A549 (cell line): ENCODE data around the gene AFAP1. TPM values are rescaled to one million over a fixed set of nuclear protein-coding genes. Genes with fewer than 3 reads are reported as not detected.

Source experiments
- ATAC-seq, 2 experiments: fragments of 200-7000 bp in 1 of 2; fragments of >200 bp in 1 of 2; cut with Nextera tagmentation in 1 of 2; cut with Tn5 transposase in 1 of 2; 3 replicates each; pipeline versions ENCODE4 v1.8.0 to v1.9.1; 2018 to 2020; ENCODE audit warnings: mild to moderate bottlenecking in 1 of 2, moderate library complexity in 1 of 2
- CTCF ChIA-PET: fragments of 300-600 bp; sonication (Branson Sonifier 250); formaldehyde crosslinking; extraction: SDS; loops from one replicate; lab custom pipeline; 2021; ENCODE audit warnings: antibody characterized with exemption, inconsistent platforms; lab: Yijun Ruan, JAX
- POLR2A ChIA-PET: fragments of 350-600 bp; formaldehyde crosslinking; extraction: SDS; loops from one replicate; lab custom pipeline; 2021; ENCODE audit warnings: antibody characterized with exemption, inconsistent platforms; lab: Yijun Ruan, JAX
- DNase-seq, 2 experiments: peaks; one replicate each; pipeline versions ENCODE4 v3.0.0 to v3.0.0-alpha.2; 2011 to 2016; ENCODE audit warnings: low read depth in 1 of 2, low spot score in 1 of 2
- FAIRE-seq: peaks from 2 replicates; lab custom pipeline; 2011; peaks lifted over from hg19 to GRCh38; lab: Jason Lieb, UNC
- H3K27ac ChIP-seq, 2 experiments: fragments of >200 bp; sonication (Bioruptor Twin); formaldehyde crosslinking; 3 replicates each; pipeline ENCODE4 v1.5.1; 2016 to 2017
- H3K4me1 ChIP-seq: fragments of >200 bp; sonication (Bioruptor Twin); formaldehyde crosslinking; 3 replicates; pipeline ENCODE4 v1.6.1; 2016
- H3K4me2 ChIP-seq: fragments of >200 bp; sonication (Bioruptor Twin); formaldehyde crosslinking; 3 replicates; pipeline ENCODE4 v1.6.1; 2016
- H3K4me3 ChIP-seq: fragments of >200 bp; sonication (Bioruptor Twin); formaldehyde crosslinking; 3 replicates; pipeline ENCODE4 v1.5.1; 2016
- H3K9me3 ChIP-seq: fragments of >200 bp; sonication (Bioruptor Twin); formaldehyde crosslinking; 3 replicates; pipeline ENCODE4 v1.6.1; 2016
- CBX2 ChIP-seq: fragments of 200-600 bp; sonication (generic); IDR thresholded peaks from 2 replicates; pipeline ENCODE4 v1.6.1; 2016; ENCODE audit warnings: low read depth, mild to moderate bottlenecking, borderline replicate concordance
- CBX8 ChIP-seq: fragments of 200-600 bp; sonication (generic); IDR thresholded peaks from 2 replicates; pipeline ENCODE4 v1.6.1; 2016
- EHMT2 ChIP-seq: fragments of 200-600 bp; sonication (generic); IDR thresholded peaks from 2 replicates; pipeline ENCODE4 v1.6.1; 2016; ENCODE audit warnings: antibody characterized with exemption, low read depth, mild to moderate bottlenecking, moderate library complexity
- HEYL ChIP-seq: fragments of 250-450 bp; sonication (Bioruptor Pico); IDR thresholded peaks from 2 replicates; pipeline ENCODE4 v1.8.0; 2021; ENCODE audit warnings: mild to moderate bottlenecking, moderate library complexity
- HOXA7 ChIP-seq: fragments of 250-450 bp; sonication (Bioruptor Pico); IDR thresholded peaks from 2 replicates; pipeline ENCODE4 v1.5.0; 2020; ENCODE audit warnings: mild to moderate bottlenecking, moderate library complexity
- JUNB ChIP-seq: fragments of >200 bp; sonication (Bioruptor Twin); formaldehyde crosslinking; IDR thresholded peaks from 2 replicates; pipeline ENCODE4 v1.6.1; 2016
- NFE2L2 ChIP-seq: fragments of 150-350 bp; conservative IDR thresholded peaks from 2 replicates; pipeline ENCODE4 v1.6.1; 2014; ENCODE audit warnings: low read length
- NPAS2 ChIP-seq: fragments of 250-450 bp; sonication (Bioruptor Pico); IDR thresholded peaks from 2 replicates; pipeline ENCODE4 v1.8.0; 2022; ENCODE audit warnings: mild to moderate bottlenecking, moderate library complexity, borderline replicate concordance
- NR3C1 ChIP-seq: fragments of >200 bp; sonication (Bioruptor Twin); formaldehyde crosslinking; IDR thresholded peaks from 3 replicates; pipeline ENCODE4 v1.6.1; 2017
- PHF8 ChIP-seq: fragments of 200-600 bp; sonication (generic); IDR thresholded peaks from 2 replicates; pipeline ENCODE4 v1.6.1; 2016; ENCODE audit warnings: low read depth, mild to moderate bottlenecking, antibody characterized with exemption, moderate library complexity, borderline replicate concordance
- POLR2A ChIP-seq: IDR thresholded peaks from 2 replicates; pipeline ENCODE4 v1.6.1; 2012; ENCODE audit warnings: mild to moderate bottlenecking, low read length
- POLR2AphosphoS2 ChIP-seq: conservative IDR thresholded peaks from 2 replicates; pipeline ENCODE4 v1.6.1; 2012; ENCODE audit warnings: low read length, improper control_type of control experiment, inconsistent platforms
- RAD21 ChIP-seq, 2 experiments: fragments of >200 bp in 1 of 2; sonication (Bioruptor Twin) in 1 of 2; formaldehyde crosslinking in 1 of 2; IDR thresholded peaks in 1 of 2; conservative IDR thresholded peaks in 1 of 2; 2 replicates in 1 of 2; 3 replicates in 1 of 2; pipeline ENCODE4 v1.6.1; 2012 to 2018; ENCODE audit warnings: inconsistent platforms in 1 of 2
- RNF2 ChIP-seq: fragments of 200-600 bp; sonication (generic); IDR thresholded peaks from 2 replicates; pipeline ENCODE4 v1.6.1; 2016; ENCODE audit warnings: low read depth, mild to moderate bottlenecking, antibody characterized with exemption, moderate library complexity, borderline replicate concordance
- SREBF2 ChIP-seq: fragments of 450-650 bp; IDR thresholded peaks from 2 replicates; pipeline ENCODE4 v1.6.1; 2014; ENCODE audit warnings: mild to moderate bottlenecking, moderate library complexity
- TFCP2L1 ChIP-seq: fragments of 250-450 bp; sonication (Bioruptor Pico); IDR thresholded peaks from 2 replicates; pipeline ENCODE4 v1.5.0; 2021; ENCODE audit warnings: mild to moderate bottlenecking
- ZNF302 ChIP-seq: fragments of 250-450 bp; sonication (Bioruptor Pico); IDR thresholded peaks from 2 replicates; pipeline ENCODE4 v1.9.0; 2021; ENCODE audit warnings: inconsistent platforms, mild to moderate bottlenecking, moderate library complexity
- ZSCAN20 ChIP-seq: fragments of 250-450 bp; sonication (Bioruptor Pico); IDR thresholded peaks from 2 replicates; pipeline ENCODE4 v1.8.0; 2022; ENCODE audit warnings: mild to moderate bottlenecking, moderate library complexity
- WGBS: methylation state at CpG from one replicate; pipeline ENCODE4 v1.1.6; 2017; ENCODE audit errors: missing lambda C conversion rate; 5-methylcytosine and 5-hydroxymethylcytosine counted together
- polyA plus RNA-seq, 4 experiments: library from polyadenylated mRNA; depleted of rRNA in 3 of 4; stranded (reverse); fragments of >200 nt; fragmentation: RNase III in 1 of 4; extraction: RNeasy Plus Mini Kit Qiagen cat#74134 plus additional on column Dnase treatment in 1 of 4; gene quantifications; 2 replicates in 3 of 4; 3 replicates in 1 of 4; pipeline ENCODE4 v1.2.3, GENCODE V29; 2011 to 2017
- TF ChIP-seq, protein P1 (sequence below): fragments of >200 bp; sonication (Bioruptor Twin); formaldehyde crosslinking; IDR thresholded peaks from 2 replicates; pipeline ENCODE4 v1.6.1; 2016
- TF ChIP-seq, protein P2 (sequence below): IDR thresholded peaks from 2 replicates; pipeline ENCODE4 v1.6.1; 2012; ENCODE audit warnings: low read depth, borderline replicate concordance
- TF ChIP-seq, protein P3 (sequence below): fragments of >200 bp; sonication (Bioruptor Twin); formaldehyde crosslinking; IDR thresholded peaks from 3 replicates; pipeline ENCODE4 v1.6.1; 2016
- TF ChIP-seq, protein P4 (sequence below): fragments of 150-350 bp; IDR thresholded peaks from 2 replicates; pipeline ENCODE4 v1.6.1; 2014; ENCODE audit warnings: low read depth, mild to moderate bottlenecking, low read length

The AFAP1 gene
- polyA plus RNA-seq, 2 of the 4 experiments (the other 2 are of a cell fraction), result 25.4 to 29.6 TPM

DNA sequence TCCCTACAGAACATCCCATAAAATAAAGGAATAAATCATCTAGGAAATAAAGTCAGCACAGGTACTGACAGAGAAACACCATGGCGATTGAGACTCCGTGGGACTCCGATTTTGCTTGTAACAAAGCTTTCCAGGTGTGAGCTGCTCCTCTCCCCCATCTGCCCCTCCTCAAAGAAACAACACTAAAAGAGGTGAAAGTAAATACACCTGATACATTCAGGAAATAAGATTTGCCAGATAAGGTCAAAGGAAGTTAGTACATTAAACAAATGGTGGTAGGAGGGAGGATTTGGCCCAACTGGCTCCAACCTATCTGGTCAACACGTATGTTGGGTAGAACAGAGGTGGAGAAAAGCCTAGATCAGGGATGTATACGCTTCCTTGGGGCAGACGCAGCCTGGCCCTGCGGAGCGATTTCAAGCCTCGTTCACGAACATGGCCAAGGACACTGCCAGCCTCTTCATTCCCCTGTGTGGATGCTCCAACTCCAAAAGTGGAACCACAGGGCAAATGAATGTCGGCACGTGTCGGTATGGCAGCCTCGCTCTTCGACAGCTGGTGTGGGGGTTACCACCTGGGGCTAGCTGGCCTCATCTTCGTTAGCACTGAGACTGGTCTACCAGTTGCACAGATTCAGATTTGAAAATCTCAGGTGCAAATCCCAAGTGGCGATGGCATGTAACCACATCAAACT, 162.5 kb downstream of the AFAP1 start (continued):
- no peak for TF ChIP-seq ZSCAN20 (CRISPR knock-in tag)
- TF ChIP-seq RNF2, result no peak
- no peak for TF ChIP-seq POLR2AphosphoS2
- TF ChIP-seq PHF8, result no peak

DNA sequence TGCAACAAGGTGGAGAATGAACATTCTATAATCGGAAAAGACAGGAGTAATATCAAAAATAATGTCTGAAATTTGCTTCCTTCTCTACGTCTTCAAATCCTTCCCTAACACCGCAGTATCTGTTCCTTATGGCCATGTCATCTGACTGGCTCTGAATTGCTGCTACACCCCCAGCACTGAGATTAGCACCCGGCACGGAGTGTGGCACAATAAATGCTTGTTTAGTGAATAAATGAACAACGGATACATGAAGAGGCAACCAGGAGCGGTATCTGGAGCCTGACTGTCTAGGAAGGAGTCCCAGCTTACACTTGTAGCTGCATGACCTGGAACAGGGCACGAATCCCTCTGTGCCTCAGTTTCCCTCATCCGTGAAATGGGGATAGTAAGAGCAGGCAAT, 164.3 kb downstream of the AFAP1 start:
- TF ChIP-seq POLR2A (no peak), EHMT2 (no peak), CBX2 (no peak), JUNB (no peak), ZSCAN20 (CRISPR knock-in tag) (no peak), RAD21 (conservative IDR thresholded peaks at IDR 0.05 in 1 of 2, IDR thresholded peaks at IDR 0.05 in 1 of 2) (no peak), NFE2L2 (no peak), SREBF2 (no peak), NPAS2 (CRISPR knock-in tag) (no peak), HOXA7 (no peak), ZNF302 (CRISPR knock-in tag) (no peak), CBX8 (no peak)
- TF ChIP-seq, protein P1, sequence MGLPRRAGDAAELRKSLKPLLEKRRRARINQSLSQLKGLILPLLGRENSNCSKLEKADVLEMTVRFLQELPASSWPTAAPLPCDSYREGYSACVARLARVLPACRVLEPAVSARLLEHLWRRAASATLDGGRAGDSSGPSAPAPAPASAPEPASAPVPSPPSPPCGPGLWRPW, result no peak
- TF ChIP-seq, protein P2, sequence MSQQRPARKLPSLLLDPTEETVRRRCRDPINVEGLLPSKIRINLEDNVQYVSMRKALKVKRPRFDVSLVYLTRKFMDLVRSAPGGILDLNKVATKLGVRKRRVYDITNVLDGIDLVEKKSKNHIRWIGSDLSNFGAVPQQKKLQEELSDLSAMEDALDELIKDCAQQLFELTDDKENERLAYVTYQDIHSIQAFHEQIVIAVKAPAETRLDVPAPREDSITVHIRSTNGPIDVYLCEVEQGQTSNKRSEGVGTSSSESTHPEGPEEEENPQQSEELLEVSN, result no peak
- TF ChIP-seq, protein P3, sequence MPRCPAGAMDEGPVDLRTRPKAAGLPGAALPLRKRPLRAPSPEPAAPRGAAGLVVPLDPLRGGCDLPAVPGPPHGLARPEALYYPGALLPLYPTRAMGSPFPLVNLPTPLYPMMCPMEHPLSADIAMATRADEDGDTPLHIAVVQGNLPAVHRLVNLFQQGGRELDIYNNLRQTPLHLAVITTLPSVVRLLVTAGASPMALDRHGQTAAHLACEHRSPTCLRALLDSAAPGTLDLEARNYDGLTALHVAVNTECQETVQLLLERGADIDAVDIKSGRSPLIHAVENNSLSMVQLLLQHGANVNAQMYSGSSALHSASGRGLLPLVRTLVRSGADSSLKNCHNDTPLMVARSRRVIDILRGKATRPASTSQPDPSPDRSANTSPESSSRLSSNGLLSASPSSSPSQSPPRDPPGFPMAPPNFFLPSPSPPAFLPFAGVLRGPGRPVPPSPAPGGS, result no peak
- TF ChIP-seq, all 56 proteins: peak for 0
- FAIRE-seq, result no peak
- DNase-seq, result no peak
- no peaks in the 10 kb centered on the region for H3K9me3 ChIP-seq
- CTCF ChIA-PET, result no interaction called here
- no peak for ATAC-seq
- H3K4me3 ChIP-seq, result no peak overlapping the region
- 93% methylated on average over 9 of the region's 9 CpGs for WGBS
- no peak overlapping the region for H3K4me2 ChIP-seq
- no peak overlapping the region for H3K27ac ChIP-seq
- no peaks in the 10 kb centered on the region for H3K4me1 ChIP-seq
- POLR2A ChIA-PET, result no interaction called here

DNA sequence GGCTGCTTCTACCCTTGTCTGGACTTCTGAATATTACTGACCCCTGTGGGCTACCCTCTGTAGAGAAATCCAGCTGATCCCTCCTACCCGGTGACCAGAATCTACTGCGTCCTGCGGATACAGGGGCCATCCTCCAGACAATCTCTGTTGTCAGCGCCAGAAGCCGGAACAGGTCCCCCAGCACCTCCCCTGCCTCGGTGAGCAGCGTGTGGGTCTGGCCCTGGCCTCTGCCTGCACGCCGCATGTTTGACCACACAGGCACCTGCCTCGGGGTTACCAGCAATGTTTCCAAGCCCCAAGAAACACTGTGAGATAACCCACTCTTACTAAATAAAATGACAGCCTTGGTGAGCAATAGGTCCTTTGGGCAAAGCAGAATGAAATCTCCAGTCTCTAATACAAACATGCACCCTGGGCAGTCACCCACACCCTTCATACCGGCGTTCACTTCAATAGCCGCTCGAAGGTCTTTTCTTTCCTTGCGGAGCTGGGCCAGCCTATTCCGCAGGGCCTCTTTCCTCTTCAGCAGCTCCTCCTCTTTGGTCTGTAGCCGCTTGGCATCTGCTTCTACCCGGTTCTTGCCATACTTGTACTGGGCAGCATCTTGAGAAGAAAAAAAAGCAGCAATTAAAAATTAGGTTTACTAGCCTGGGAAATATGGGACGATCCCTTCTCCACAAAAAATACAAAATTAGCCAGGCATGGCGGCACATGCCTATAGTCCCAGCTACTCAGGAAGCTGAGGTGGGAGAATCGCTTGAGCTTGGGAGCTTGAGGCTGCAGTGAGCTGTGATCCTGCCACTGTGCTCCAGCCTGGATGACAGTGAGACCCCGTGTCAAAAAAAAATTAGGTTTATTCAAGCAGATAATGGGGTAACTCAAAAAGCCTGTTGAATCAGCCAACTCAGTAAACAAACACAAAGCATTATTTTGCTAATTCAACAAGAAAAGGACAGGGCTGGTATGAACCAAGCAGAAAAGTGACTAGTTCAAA, 165.1 kb downstream of the AFAP1 start:
- no peak overlapping the region for H3K4me3 ChIP-seq
- DNase-seq (no peak), FAIRE-seq (no peak), ATAC-seq (no peak)
- TF ChIP-seq, protein P4, sequence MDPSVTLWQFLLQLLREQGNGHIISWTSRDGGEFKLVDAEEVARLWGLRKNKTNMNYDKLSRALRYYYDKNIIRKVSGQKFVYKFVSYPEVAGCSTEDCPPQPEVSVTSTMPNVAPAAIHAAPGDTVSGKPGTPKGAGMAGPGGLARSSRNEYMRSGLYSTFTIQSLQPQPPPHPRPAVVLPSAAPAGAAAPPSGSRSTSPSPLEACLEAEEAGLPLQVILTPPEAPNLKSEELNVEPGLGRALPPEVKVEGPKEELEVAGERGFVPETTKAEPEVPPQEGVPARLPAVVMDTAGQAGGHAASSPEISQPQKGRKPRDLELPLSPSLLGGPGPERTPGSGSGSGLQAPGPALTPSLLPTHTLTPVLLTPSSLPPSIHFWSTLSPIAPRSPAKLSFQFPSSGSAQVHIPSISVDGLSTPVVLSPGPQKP, result no peak
- TF ChIP-seq HOXA7 (no peak), TFCP2L1 (CRISPR knock-in tag) (no peak), NR3C1 (no peak), CBX2 (no peak), HEYL (no peak), POLR2A (no peak)
- H3K9me3 ChIP-seq, result no peaks in the 10 kb centered on the region
- H3K4me1 ChIP-seq, result no peaks in the 10 kb centered on the region
- ChIA-PET POLR2A (no interaction called here), CTCF (interaction anchor here (0.6 to 2.9 kb wide), 3 partner anchors 27 to 213 kb away, joined by 3 to 13 read pairs (median 8); no protein-coding TSS in a partner anchor)
- H3K27ac ChIP-seq, result no peak overlapping the region
- no peak overlapping the region for H3K4me2 ChIP-seq
- WGBS, result 92% methylated on average over 18 of the region's 22 CpGs
